Muscle layer of colon (tissue), 2 donors: ENCODE measurements around the gene POMC.
"Not testable (repeated sequence)": the region's sequence is repeated elsewhere in the genome, so short reads cannot be mapped to it uniquely, and the experiment has no call there.

Experiments used
- H3K27ac ChIP-seq: one replicate; pipeline ENCODE4 v1.7.0; 2013; ENCODE audit warnings: low read depth, mild to moderate bottlenecking, low read length, moderate library complexity
- H3K27me3 ChIP-seq, 2 donors: one replicate each; pipeline ENCODE4 v1.7.0; 2013; ENCODE audit warnings: low read length in 2 of 2, mild to moderate bottlenecking in 2 of 2; ENCODE audit not compliant: insufficient read depth in 2 of 2, control insufficient read depth in 1 of 2
- H3K36me3 ChIP-seq: one replicate; pipeline ENCODE4 v1.7.0; 2013; ENCODE audit warnings: mild to moderate bottlenecking, low read length; ENCODE audit not compliant: insufficient read depth
- H3K4me1 ChIP-seq: one replicate; pipeline ENCODE4 v1.7.0; 2013; ENCODE audit warnings: mild to moderate bottlenecking, low read length; ENCODE audit not compliant: insufficient read depth
- H3K4me3 ChIP-seq, 2 donors: one replicate each; pipeline ENCODE4 v1.7.0; 2013; ENCODE audit warnings: low read length in 2 of 2, low read depth in 1 of 2, mild to moderate bottlenecking in 1 of 2, moderate library complexity in 1 of 2
- H3K9ac ChIP-seq: one replicate; pipeline ENCODE4 v1.7.0; 2013; ENCODE audit warnings: low read length
- H3K9me3 ChIP-seq: one replicate; pipeline ENCODE4 v1.7.0; 2013; ENCODE audit warnings: mild to moderate bottlenecking, low read length
- donor health status: abdominal sarcoma.
- donor health status: Adenocarcinoma of cecum.

POMC gene

GRCh38 chr2:25176138-25176537 is 7.8 kb upstream of the POMC start:
- no peaks in the 10 kb centered on the region for H3K4me1 ChIP-seq
- no peak overlapping the region for H3K27ac ChIP-seq
- no peaks in the 10 kb centered on the region for H3K9me3 ChIP-seq
- no peaks in the 10 kb centered on the region for H3K27me3 ChIP-seq
- no peaks in the 10 kb centered on the region for H3K36me3 ChIP-seq
- H3K9ac ChIP-seq = no peak overlapping the region
- no peak overlapping the region for H3K4me3 ChIP-seq

GRCh38 chr2:25174192-25174861 is 5.9 kb upstream of the POMC start:
- no peaks in the 10 kb centered on the region for H3K9me3 ChIP-seq

DNA sequence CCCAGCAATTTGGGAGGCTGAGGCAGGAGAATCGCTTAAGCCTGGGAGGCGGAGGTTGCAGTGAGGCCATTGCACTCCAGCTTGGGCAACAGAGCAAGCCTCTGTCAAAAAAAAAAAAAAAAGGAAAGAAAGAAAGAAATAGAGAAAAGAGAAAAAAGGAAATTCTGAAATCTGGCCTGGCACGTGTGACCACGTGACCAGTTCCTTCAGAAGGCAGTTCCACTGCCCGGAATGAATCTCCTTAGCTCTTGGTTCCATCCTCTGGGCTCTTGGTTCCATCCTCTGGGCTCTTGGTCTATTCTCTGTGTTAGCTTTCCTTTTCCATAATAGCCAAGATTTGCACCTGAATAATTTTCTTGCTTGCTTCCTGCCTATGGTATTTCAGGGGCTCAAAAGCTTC is 5.3 kb upstream of the POMC start:
- no peaks in the 10 kb centered on the region for H3K4me1 ChIP-seq
- H3K36me3 ChIP-seq = no peaks in the 10 kb centered on the region
- H3K9me3 ChIP-seq = no peaks in the 10 kb centered on the region
- peaks cover 11 to 14% of the 10 kb centered on the region in 2 donors for H3K27me3 ChIP-seq
- H3K27ac ChIP-seq = no peak overlapping the region
- H3K4me3 ChIP-seq = no peak overlapping the region
- H3K9ac ChIP-seq = no peak overlapping the region

More at GRCh38 chr2:25174192-25174861, 5.9 kb upstream of the POMC start:
- Histone ChIP-seq H3K4me1 (no peaks in the 10 kb centered on the region), H3K27me3 (peaks cover 5 to 8% of the 10 kb centered on the region in 2 donors), H3K36me3 (no peaks in the 10 kb centered on the region), H3K27ac (no peak overlapping the region), H3K4me3 (no peak overlapping the region), H3K9ac (no peak overlapping the region)

GRCh38 chr2:25170888-25171287 is 2.5 kb upstream of the POMC start:
- no peaks in the 10 kb centered on the region for H3K4me1 ChIP-seq
- H3K27me3 ChIP-seq = peaks cover 36 to 39% of the 10 kb centered on the region in 2 donors
- H3K27ac ChIP-seq = no peak overlapping the region
- no peak overlapping the region for H3K9ac ChIP-seq
- H3K9me3 ChIP-seq = no peaks in the 10 kb centered on the region
- no peak overlapping the region for H3K4me3 ChIP-seq
- no peaks in the 10 kb centered on the region for H3K36me3 ChIP-seq

DNA sequence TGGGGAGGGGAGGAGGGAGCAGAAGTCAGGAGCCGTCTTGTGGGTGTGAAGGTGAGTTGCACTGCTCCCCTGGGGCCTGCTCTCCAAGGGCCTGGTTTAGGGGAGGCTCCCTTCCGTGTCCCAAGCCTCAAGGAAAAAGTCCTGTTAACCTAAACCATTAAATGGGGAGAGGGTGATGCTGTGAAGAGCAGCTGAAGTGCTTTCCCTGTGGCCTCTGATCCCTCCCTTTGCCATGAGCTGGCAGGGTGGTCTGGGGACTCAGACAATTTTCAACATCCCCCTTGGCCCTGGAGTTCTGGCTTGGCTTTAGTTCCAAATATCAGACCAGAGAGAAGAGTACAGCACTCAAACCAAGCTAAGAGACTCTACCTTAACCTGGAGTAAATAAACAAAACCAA is 692 bp upstream of the POMC start:
- H3K27me3 ChIP-seq = peaks cover 36 to 45% of the 10 kb centered on the region in 2 donors

DNA sequence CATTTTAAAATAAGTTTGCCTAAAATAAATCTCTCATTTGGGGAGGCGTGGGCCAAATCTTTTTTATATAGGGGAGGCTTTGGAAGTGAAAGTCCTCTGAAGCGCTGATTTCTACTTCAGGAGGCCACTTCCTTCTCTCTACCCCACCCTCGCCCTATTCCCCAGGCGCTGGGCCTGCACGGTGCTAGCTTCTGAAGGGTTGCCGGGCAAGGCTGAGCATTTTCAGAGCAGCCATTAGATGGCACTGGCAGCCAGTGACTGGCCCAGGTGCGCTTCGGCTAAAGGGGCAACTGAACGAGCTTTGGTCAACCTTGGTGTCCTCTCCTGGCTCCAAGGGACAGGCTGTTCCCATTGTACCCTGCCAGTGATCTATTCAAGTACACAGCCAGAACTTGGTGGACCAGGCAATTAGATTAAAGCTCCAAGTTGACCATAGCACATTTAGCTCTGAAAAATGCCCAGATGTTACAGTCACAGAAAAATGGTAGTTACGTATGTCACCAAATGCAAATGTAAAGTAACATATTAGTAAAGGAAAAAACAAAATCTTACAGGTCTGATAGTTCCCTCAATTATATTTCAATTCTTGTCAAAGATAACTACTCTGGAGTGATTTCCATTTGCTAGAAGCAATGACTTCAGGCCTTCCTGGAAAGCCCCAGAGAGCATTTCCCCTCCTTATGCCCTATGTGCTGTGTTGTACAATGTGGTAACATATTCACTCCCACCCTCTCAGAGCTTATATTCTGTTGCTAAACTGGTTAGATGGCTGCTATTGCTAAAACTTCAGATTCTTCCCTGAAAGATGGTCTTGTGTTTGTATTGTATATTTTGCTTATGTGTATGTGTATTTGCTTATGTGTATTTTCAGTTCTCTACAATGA is 2.1 kb downstream of the POMC start:
- Histone ChIP-seq H3K4me1 (no peaks in the 10 kb centered on the region), H3K9me3 (no peaks in the 10 kb centered on the region), H3K4me3 (no peak overlapping the region), H3K9ac (no peak overlapping the region), H3K27me3 (peaks cover 43 to 60% of the 10 kb centered on the region in 2 donors), H3K27ac (no peak overlapping the region), H3K36me3 (no peaks in the 10 kb centered on the region)

More for the DNA sequence above, 692 bp upstream of the POMC start:
- Histone ChIP-seq H3K9me3 (no peaks in the 10 kb centered on the region), H3K4me3 (no peak overlapping the region), H3K9ac (no peak overlapping the region), H3K36me3 (no peaks in the 10 kb centered on the region), H3K4me1 (no peaks in the 10 kb centered on the region), H3K27ac (no peak overlapping the region)

- Histone ChIP-seq H3K4me1 (no peaks in the 10 kb centered on the region), H3K27me3 (peaks cover 37 to 57% of the 10 kb centered on the region in 2 donors), H3K36me3 (no peaks in the 10 kb centered on the region), H3K4me3 (no peak overlapping the region), H3K27ac (no peak overlapping the region), H3K9ac (no peak overlapping the region), H3K9me3 (no peaks in the 10 kb centered on the region)
Measured at GRCh38 chr2:25164561-25164960, 3.8 kb downstream of the POMC start.

GRCh38 chr2:25162061-25162460 is 6.3 kb downstream of the POMC start:
- H3K9me3 ChIP-seq, H3K4me1 ChIP-seq, H3K27ac ChIP-seq, H3K9ac ChIP-seq, H3K36me3 ChIP-seq: not testable (repeated sequence)
- Histone ChIP-seq H3K4me3 (peak overlapping the region in 1 of 2 donors; percentile 37), H3K27me3 (peaks cover 14 to 32% of the 10 kb centered on the region in 2 donors)

DNA sequence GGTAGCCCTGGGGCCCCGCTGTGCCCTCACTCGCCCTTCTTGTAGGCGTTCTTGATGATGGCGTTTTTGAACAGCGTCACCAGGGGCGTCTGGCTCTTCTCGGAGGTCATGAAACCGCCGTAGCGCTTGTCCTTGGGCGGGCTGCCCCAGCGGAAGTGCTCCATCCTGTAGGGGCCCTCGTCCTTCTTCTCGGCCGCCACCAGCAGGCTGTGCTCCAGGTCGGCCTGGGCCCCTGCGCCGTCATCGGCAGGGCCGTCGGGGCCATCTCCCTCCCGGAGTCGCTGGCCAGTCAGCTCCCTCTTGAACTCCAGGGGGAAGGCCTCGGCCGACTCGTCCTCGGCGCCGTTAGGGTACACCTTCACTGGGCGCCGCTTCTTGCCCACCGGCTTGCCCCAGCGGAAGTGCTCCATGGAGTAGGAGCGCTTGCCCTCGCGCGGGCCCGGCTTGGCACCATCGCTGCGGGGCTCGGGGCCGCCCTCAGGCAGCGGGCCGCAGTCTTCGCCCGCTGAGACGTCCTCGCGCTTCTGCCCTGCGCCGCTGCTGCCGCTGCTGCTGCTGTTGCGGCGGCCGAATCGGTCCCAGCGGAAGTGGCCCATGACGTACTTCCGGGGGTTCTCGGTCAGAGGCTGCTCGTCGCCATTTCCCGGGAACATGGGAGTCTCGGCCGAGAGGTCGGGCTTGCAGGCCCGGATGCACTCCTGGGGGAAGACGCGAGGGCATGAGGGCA is 7.2 kb downstream of the POMC start:
- H3K9me3 ChIP-seq = no peaks in the 10 kb centered on the region
- H3K4me1 ChIP-seq = no peaks in the 10 kb centered on the region
- H3K4me3 ChIP-seq = peak overlapping the region; percentile 21 to 37
- H3K27ac ChIP-seq = peak overlapping the region; percentile 19
- H3K36me3 ChIP-seq = no peaks in the 10 kb centered on the region
- H3K27me3 ChIP-seq = peaks cover 7 to 24% of the 10 kb centered on the region in 2 donors
- no peak overlapping the region for H3K9ac ChIP-seq

DNA sequence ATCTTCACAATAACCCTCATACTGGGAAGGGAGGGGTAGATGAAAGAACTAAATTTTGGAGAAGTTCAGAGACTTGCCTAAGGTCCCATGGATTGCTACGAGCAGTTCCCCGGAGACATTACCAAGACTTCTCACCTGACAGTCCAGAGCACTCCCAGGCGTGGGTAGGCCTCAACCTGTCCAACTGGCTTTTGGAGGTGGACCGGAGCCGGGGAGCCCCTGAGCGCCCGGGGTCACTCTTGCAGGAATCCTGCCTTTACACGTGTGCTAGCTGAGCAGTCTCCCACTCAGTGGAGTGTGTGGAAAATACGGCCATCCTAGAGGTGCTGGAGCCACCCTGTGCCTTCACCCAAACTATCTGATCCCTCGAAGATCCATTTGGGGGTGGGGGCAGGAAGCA is 8.0 kb downstream of the POMC start:
- Histone ChIP-seq H3K4me3 (peak overlapping the region; percentile 21 to 37), H3K36me3 (no peaks in the 10 kb centered on the region), H3K4me1 (no peaks in the 10 kb centered on the region), H3K27me3 (peaks cover 7 to 15% of the 10 kb centered on the region in 2 donors), H3K9ac (no peak overlapping the region), H3K27ac (no peak overlapping the region), H3K9me3 (no peaks in the 10 kb centered on the region)

DNA sequence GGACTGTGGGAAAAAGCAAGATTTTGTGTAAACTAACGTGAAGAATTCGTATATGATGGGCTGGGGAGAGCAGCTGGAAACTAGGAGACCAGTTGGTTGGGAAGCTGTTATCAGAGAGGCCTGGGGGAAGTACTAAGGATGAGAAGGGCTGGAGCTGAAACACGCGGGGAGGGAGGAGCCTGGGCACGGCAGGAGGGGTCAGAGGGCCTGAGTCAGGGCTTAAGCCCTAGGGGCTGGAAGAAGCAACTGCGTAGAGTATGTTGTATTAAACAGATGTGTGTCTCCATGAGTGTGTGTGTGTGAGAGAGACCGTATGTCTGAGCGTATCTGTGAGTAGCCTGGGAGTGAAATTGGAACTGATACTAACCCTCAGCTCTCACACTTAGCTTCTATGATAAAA is 8.4 kb downstream of the POMC start:
- no peak overlapping the region for H3K4me3 ChIP-seq
- H3K27ac ChIP-seq = no peak overlapping the region
- peaks cover 7 to 15% of the 10 kb centered on the region in 2 donors for H3K27me3 ChIP-seq
- H3K9me3 ChIP-seq = no peaks in the 10 kb centered on the region
- no peaks in the 10 kb centered on the region for H3K36me3 ChIP-seq
- no peaks in the 10 kb centered on the region for H3K4me1 ChIP-seq
- H3K9ac ChIP-seq = no peak overlapping the region
